HepG2 (cell line): ENCODE data around the gene LRR1. TPM values are rescaled to one million over a fixed set of nuclear protein-coding genes. Genes with fewer than 3 reads are reported as not detected.
A peak's percentile ranks its signal among the peaks of the same experiment; 100 is the strongest.

Source experiments
- AGO1 ChIP-seq: fragments of 200-400 bp; formaldehyde crosslinking; IDR thresholded peaks from 2 replicates; pipeline ENCODE4 v1.6.1; 2017; ENCODE audit warnings: mild to moderate bottlenecking, low read depth, low read length, moderate library complexity; ENCODE audit not compliant: poor library complexity, severe bottlenecking
- AKAP8 ChIP-seq: sonication (generic); formaldehyde crosslinking; IDR thresholded peaks from 2 replicates; pipeline ENCODE4 v1.5.1; 2020; ENCODE audit warnings: mild to moderate bottlenecking, missing genetic modification reagents
- CREM ChIP-seq, 2 experiments: sonication (generic) in 1 of 2; formaldehyde crosslinking in 1 of 2; IDR thresholded peaks; 2 replicates each; pipeline versions ENCODE4 v1.4.0 to v1.6.1; 2016 to 2020; ENCODE audit warnings: antibody characterized with exemption in 1 of 2, mild to moderate bottlenecking in 1 of 2, missing genetic modification reagents in 1 of 2
- CTCF ChIP-seq: sonication (generic); formaldehyde crosslinking; IDR thresholded peaks from 2 replicates; pipeline ENCODE4 v1.5.0; 2020; ENCODE audit warnings: mild to moderate bottlenecking, missing genetic modification reagents, moderate library complexity
- EZH2 ChIP-seq: conservative IDR thresholded peaks from 2 replicates; pipeline ENCODE4 v1.6.1; 2012; ENCODE audit warnings: mild to moderate bottlenecking, low read depth, low read length, moderate library complexity
- IRX3 ChIP-seq: sonication (generic); formaldehyde crosslinking; IDR thresholded peaks from 2 replicates; pipeline ENCODE4 v1.8.1; 2023; ENCODE audit warnings: mild to moderate bottlenecking, low read depth, missing genetic modification reagents, borderline replicate concordance
- MBNL3 ChIP-seq: fragments of 250-450 bp; sonication (Bioruptor Pico); conservative IDR thresholded peaks from 2 replicates; pipeline ENCODE4 v1.8.0; 2022; ENCODE audit warnings: mild to moderate bottlenecking, inconsistent platforms
- PHB2 ChIP-seq: fragments of 450-650 bp; IDR thresholded peaks from 2 replicates; pipeline ENCODE4 v1.6.1; 2018; ENCODE audit not compliant: partially characterized antibody
- RBAK ChIP-seq: sonication (generic); formaldehyde crosslinking; IDR thresholded peaks from 2 replicates; pipeline ENCODE4 v1.5.1; 2020; ENCODE audit warnings: mild to moderate bottlenecking, missing genetic modification reagents
- REL ChIP-seq: sonication (generic); formaldehyde crosslinking; conservative IDR thresholded peaks from 2 replicates; pipeline ENCODE4 v1.8.0; 2022; ENCODE audit warnings: mild to moderate bottlenecking, missing genetic modification reagents, moderate library complexity
- SAFB2 ChIP-seq: sonication (generic); formaldehyde crosslinking; IDR thresholded peaks from 2 replicates; pipeline ENCODE4 v1.5.1; 2020; ENCODE audit warnings: missing genetic modification reagents, low read depth, mild to moderate bottlenecking, borderline replicate concordance
- SNAPC5 ChIP-seq: sonication (generic); formaldehyde crosslinking; IDR thresholded peaks from 2 replicates; pipeline ENCODE4 v1.8.1; 2023; ENCODE audit warnings: mild to moderate bottlenecking, missing genetic modification reagents, borderline replicate concordance
- U2AF2 ChIP-seq: fragments of 200-400 bp; formaldehyde crosslinking; IDR thresholded peaks from 2 replicates; pipeline ENCODE4 v1.6.1; 2017; ENCODE audit warnings: low read depth, mild to moderate bottlenecking, low read length
- ZBTB1 ChIP-seq: sonication (generic); formaldehyde crosslinking; IDR thresholded peaks from 2 replicates; pipeline ENCODE4 v1.4.0; 2020; ENCODE audit warnings: missing genetic modification reagents, borderline replicate concordance
- ZKSCAN8 ChIP-seq: IDR thresholded peaks from 2 replicates; pipeline ENCODE4 v1.6.1; 2016; ENCODE audit warnings: borderline replicate concordance, missing genetic modification reagents, missing compliant biosample characterization
- ZNF10 ChIP-seq: sonication (generic); formaldehyde crosslinking; IDR thresholded peaks from 2 replicates; pipeline ENCODE4 v1.4.0; 2020; ENCODE audit warnings: mild to moderate bottlenecking, low read depth, missing genetic modification reagents, borderline replicate concordance
- ZNF282 ChIP-seq: fragments of 450-650 bp; IDR thresholded peaks from 2 replicates; pipeline ENCODE4 v1.6.1; 2018; ENCODE audit not compliant: partially characterized antibody
- ZNF432 ChIP-seq: sonication (generic); formaldehyde crosslinking; IDR thresholded peaks from 2 replicates; pipeline ENCODE4 v1.5.0; 2020; ENCODE audit warnings: missing genetic modification reagents, mild to moderate bottlenecking, borderline replicate concordance
- ZNF556 ChIP-seq: sonication (generic); formaldehyde crosslinking; IDR thresholded peaks from 2 replicates; pipeline ENCODE4 v1.4.0; 2020; ENCODE audit warnings: mild to moderate bottlenecking, missing genetic modification reagents, borderline replicate concordance
- ZNF687 ChIP-seq: sonication (generic); formaldehyde crosslinking; IDR thresholded peaks from 2 replicates; pipeline ENCODE4 v1.5.1; 2020; ENCODE audit warnings: mild to moderate bottlenecking, missing genetic modification reagents, moderate library complexity
- ZNF781 ChIP-seq: sonication (generic); formaldehyde crosslinking; IDR thresholded peaks from 2 replicates; pipeline ENCODE4 v1.5.1; 2020; ENCODE audit warnings: borderline replicate concordance, mild to moderate bottlenecking, missing genetic modification reagents; ENCODE audit errors: not compliant biosample characterization
- ZNF883 ChIP-seq: sonication (generic); formaldehyde crosslinking; IDR thresholded peaks from 2 replicates; pipeline ENCODE4 v1.5.1; 2020; ENCODE audit warnings: mild to moderate bottlenecking, missing genetic modification reagents; ENCODE audit errors: not compliant biosample characterization
- polyA plus RNA-seq, 8 experiments: library from polyadenylated mRNA; depleted of rRNA in 3 of 8; stranded (reverse) in 7 of 8; unstranded in 1 of 8; fragments of >200 nt; fragmentation: Illumina TruSeq in 4 of 8; extraction: Trizol in 4 of 8; gene quantifications; 2 replicates each; pipeline versions ENCODE4 v1.2.1 to v1.2.3, GENCODE V29; 2011 to 2016; ENCODE audit warnings: low read depth in 4 of 8, missing spikeins in 1 of 8, mixed read lengths in 1 of 8; ENCODE audit not compliant: insufficient read depth in 1 of 8
- total RNA-seq, 5 experiments: library from RNA; depleted of rRNA; stranded (reverse); fragments of >200 nt; fragmentation: Illumina TruSeq; extraction: Trizol; gene quantifications; 2 replicates each; pipeline ENCODE4 v1.2.3, GENCODE V29; 2016; ENCODE audit warnings: low read depth in 1 of 5

LRR1 gene
- total and polyA plus RNA-seq, 2 of the 13 experiments (the other 11 are each of a cell fraction or from before 2014, with no cell fraction given), result 7.0 to 36.2 TPM

- no peak for TF ChIP-seq EZH2
- TF ChIP-seq RBAK (CRISPR knock-in tag), result 0 out of 2 replicates have a peak, but pooled peaks have one; percentile 54
- TF ChIP-seq ZNF432 (CRISPR knock-in tag), result no peak
- TF ChIP-seq CTCF (CRISPR knock-in tag), result 0 out of 2 replicates have a peak, but pooled peaks have one; percentile 12
- peak; percentile 78; the same call in 1 of the 2 replicates for TF ChIP-seq REL
- no peak for TF ChIP-seq ZNF282
- TF ChIP-seq CREM (IDR thresholded peaks at IDR 0.05), result peak; percentile 47; the same call in 1 of the 2 replicates
- TF ChIP-seq CREM (CRISPR knock-in tag; IDR thresholded peaks at IDR 0.05), result no peak
- TF ChIP-seq ZNF687 (CRISPR knock-in tag), result peak; percentile 96
- 0 out of 2 replicates have a peak, but pooled peaks have one; percentile 23 for TF ChIP-seq SNAPC5 (CRISPR knock-in tag)
- TF ChIP-seq PHB2, result no peak
- 0 out of 2 replicates have a peak, but pooled peaks have one; percentile 15 for TF ChIP-seq IRX3 (CRISPR knock-in tag)
- TF ChIP-seq ZNF883 (CRISPR knock-in tag), result peak; percentile 42
- peak; percentile 65; the same call in 1 of the 2 replicates for TF ChIP-seq ZNF556 (CRISPR knock-in tag)
- no peak for TF ChIP-seq U2AF2
- TF ChIP-seq SAFB2 (CRISPR knock-in tag), result peak; percentile 81; the same call in 1 of the 2 replicates
- peak; percentile 89 for TF ChIP-seq ZNF781 (CRISPR knock-in tag)
- TF ChIP-seq ZKSCAN8 (CRISPR knock-in tag), result 0 out of 2 replicates have a peak, but pooled peaks have one; percentile 20
- TF ChIP-seq ZBTB1, result 0 out of 2 replicates have a peak, but pooled peaks have one; percentile 21
- TF ChIP-seq MBNL3 (CRISPR knock-in tag), result no peak
- TF ChIP-seq AKAP8 (CRISPR knock-in tag), result no peak; the same call in 1 of the 2 replicates
- peak; percentile 81 for TF ChIP-seq AGO1
- TF ChIP-seq ZNF10 (CRISPR knock-in tag), result no peak
Measured at GRCh38 chr14:49598485-49599300, at the start of gene LRR1 (continued).
